ENCODE data around the gene C20orf141.

The C20orf141 gene

DNA sequence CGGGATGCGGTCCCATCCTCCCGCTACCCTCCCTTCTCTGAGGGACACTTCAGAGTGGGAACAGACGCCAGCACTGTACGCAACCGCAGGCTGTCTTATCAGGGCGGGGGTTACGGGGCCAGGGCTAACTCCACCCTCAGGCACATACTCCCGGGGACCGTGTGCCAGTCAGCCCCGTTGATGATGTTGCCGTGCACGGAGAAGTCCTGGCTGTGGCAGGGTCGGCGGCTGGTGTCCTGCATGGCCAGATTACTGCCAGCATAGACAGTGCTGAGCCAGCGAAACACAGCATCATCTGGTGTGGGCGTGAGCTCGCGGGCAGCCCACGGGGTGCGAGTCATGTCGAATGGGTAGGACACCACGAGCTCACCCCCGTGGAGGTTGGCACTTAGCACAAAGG, 19.3 kb upstream of the C20orf141 start:
- Histone ChIP-seq H3K9me2 (replicated peaks; ENCODE audit: low read depth, low read length) (no peaks in the 10 kb centered on the region), H3K4me2 (ENCODE audit: low read depth, low read length, poor library complexity, severe bottlenecking) (no peak overlapping the region), H3K27me3 (ENCODE audit: insufficient read depth, low read length, poor library complexity, severe bottlenecking) (peaks cover 8% of the 10 kb centered on the region), H4K20me1 (ENCODE audit: insufficient read depth, low read length, poor library complexity, severe bottlenecking) (peaks cover 37% of the 10 kb centered on the region), H3K9ac (ENCODE audit: low read depth, low read length, poor library complexity, severe bottlenecking) (no peak overlapping the region), H3K4me3 (ENCODE audit: low read length, poor library complexity, severe bottlenecking) (no peak overlapping the region), H3K79me2 (ENCODE audit: insufficient read depth, low read length) (peaks cover 50% of the 10 kb centered on the region), H3K4me1 (ENCODE audit: insufficient read depth, low read length, poor library complexity, severe bottlenecking) (peaks cover 22% of the 10 kb centered on the region), H3K9me3 (ENCODE audit: insufficient read depth, low read depth, low read length) (no peaks in the 10 kb centered on the region), H2AFZ (ENCODE audit: low read length) (no peak overlapping the region), H3K36me3 (ENCODE audit: insufficient read depth, low read length) (peaks cover 53% of the 10 kb centered on the region; the same call in 1 of the 2 replicates), H3F3A (ENCODE audit: low read depth) (no peaks in the 10 kb centered on the region)
- TF ChIP-seq EZH2phosphoT487 (IDR thresholded peaks at IDR 0.05; ENCODE audit: borderline replicate concordance) = no peak
- TF ChIP-seq, protein P1, sequence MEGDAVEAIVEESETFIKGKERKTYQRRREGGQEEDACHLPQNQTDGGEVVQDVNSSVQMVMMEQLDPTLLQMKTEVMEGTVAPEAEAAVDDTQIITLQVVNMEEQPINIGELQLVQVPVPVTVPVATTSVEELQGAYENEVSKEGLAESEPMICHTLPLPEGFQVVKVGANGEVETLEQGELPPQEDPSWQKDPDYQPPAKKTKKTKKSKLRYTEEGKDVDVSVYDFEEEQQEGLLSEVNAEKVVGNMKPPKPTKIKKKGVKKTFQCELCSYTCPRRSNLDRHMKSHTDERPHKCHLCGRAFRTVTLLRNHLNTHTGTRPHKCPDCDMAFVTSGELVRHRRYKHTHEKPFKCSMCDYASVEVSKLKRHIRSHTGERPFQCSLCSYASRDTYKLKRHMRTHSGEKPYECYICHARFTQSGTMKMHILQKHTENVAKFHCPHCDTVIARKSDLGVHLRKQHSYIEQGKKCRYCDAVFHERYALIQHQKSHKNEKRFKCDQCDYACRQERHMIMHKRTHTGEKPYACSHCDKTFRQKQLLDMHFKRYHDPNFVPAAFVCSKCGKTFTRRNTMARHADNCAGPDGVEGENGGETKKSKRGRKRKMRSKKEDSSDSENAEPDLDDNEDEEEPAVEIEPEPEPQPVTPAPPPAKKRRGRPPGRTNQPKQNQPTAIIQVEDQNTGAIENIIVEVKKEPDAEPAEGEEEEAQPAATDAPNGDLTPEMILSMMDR (conservative IDR thresholded peaks at IDR 0.05; ENCODE audit: low read length) = no peak

DNA sequence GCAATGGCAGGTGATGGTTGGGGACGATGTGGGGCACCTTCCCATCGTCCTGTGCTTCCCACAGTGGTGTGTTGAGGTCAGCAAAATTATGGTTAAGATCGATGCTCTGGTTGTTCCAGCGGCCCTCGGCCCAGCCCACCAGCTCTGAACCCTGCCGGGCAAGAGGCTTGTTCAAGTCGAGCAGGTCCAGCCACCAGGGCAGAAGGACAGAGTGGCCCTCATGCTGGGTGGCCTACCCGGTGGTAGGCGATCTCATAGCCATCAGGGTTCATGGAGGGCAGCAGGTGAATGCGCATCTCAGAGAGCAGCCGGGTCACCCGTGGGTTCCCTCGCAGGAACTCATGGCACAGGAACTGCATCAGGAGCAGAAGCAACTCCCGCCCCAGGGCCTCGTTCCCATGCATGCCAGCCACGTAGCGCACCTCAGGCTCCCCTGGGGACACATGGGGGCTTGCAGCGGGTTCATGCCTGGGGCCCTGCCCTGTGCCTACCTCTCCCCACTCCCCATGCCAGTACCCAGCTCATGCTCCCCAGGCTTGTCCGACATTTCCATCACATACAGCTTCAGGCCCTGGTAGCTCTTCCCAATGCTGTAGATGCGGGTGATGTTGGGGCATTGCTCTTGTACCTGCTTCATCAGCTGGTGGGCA, 18.7 kb upstream of the C20orf141 start:
- H3K4me1 ChIP-seq (ENCODE audit: insufficient read depth, low read length, poor library complexity, severe bottlenecking) = peaks cover 22% of the 10 kb centered on the region
- peaks cover 8% of the 10 kb centered on the region for H3K27me3 ChIP-seq (ENCODE audit: insufficient read depth, low read length, poor library complexity, severe bottlenecking)
- H3K36me3 ChIP-seq (ENCODE audit: insufficient read depth, low read length) = peaks cover 53% of the 10 kb centered on the region; the same call in 1 of the 2 replicates
- no peak for TF ChIP-seq EZH2phosphoT487 (IDR thresholded peaks at IDR 0.05; ENCODE audit: borderline replicate concordance)
- TF ChIP-seq, protein P1 (conservative IDR thresholded peaks at IDR 0.05; ENCODE audit: low read length) = no peak
- H3K9ac ChIP-seq (ENCODE audit: low read depth, low read length, poor library complexity, severe bottlenecking) = no peak overlapping the region
- H4K20me1 ChIP-seq (ENCODE audit: insufficient read depth, low read length, poor library complexity, severe bottlenecking) = peaks cover 37% of the 10 kb centered on the region
- H2AFZ ChIP-seq (ENCODE audit: low read length) = no peak overlapping the region
- H3K9me2 ChIP-seq (replicated peaks; ENCODE audit: low read depth, low read length) = no peaks in the 10 kb centered on the region
- no peak overlapping the region for H3K4me3 ChIP-seq (ENCODE audit: low read length, poor library complexity, severe bottlenecking)
- no peak overlapping the region for H3K4me2 ChIP-seq (ENCODE audit: low read depth, low read length, poor library complexity, severe bottlenecking)
- H3K9me3 ChIP-seq (ENCODE audit: insufficient read depth, low read depth, low read length) = no peaks in the 10 kb centered on the region
- peaks cover 50% of the 10 kb centered on the region for H3K79me2 ChIP-seq (ENCODE audit: insufficient read depth, low read length)
- peaks cover 5% of the 10 kb centered on the region; the same call in 1 of the 2 replicates for H3F3A ChIP-seq (ENCODE audit: low read depth)

DNA sequence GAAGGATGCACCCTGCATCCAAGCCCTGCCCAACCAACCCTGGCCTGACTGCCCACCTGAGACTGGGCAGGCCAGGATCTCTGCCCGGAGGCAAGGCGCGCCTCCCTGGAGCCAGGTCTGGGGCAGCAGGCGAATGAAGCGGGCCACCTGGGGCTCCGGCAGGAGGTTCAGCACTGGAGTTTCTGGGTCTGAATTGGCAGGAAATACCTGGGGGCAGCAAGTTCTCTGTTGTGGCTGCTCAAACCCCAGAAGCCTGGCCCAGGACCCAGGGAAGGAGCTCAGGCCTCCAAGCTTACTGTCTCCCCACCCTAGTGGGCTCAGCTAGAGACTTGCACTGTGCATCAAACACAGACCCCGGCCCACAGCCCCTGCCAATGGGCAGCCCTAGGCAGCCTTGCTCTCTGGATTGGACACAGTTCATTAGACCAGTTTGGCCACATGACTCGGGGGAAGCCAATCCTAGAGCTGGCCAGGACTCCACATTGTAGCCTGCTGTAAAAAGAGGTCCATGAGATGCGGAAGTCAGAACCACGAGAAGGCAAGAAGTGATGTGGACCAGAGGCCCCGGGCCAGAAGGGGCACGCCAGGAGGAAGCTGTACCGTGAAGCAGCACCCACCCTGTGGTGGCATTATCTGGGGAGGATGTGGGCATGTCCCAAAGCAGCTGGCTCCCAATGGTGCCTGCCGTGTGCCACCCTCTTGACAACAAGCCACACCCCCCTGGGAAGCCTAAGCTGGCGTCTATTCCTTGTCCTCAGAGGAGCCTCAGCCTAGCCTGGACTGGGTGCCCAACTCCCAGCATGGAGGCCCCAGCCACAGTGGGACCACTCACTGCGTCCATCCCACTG, 17.4 kb upstream of the C20orf141 start:
- TF ChIP-seq EZH2phosphoT487 (IDR thresholded peaks at IDR 0.05; ENCODE audit: borderline replicate concordance) = no peak
- TF ChIP-seq, protein P1 (conservative IDR thresholded peaks at IDR 0.05; ENCODE audit: low read length) = no peak
- no peaks in the 10 kb centered on the region for H3K9me2 ChIP-seq (replicated peaks; ENCODE audit: low read depth, low read length)
- peaks cover 37% of the 10 kb centered on the region for H4K20me1 ChIP-seq (ENCODE audit: insufficient read depth, low read length, poor library complexity, severe bottlenecking)
- peaks cover 9% of the 10 kb centered on the region; the same call in 1 of the 2 replicates for H3F3A ChIP-seq (ENCODE audit: low read depth)
- H3K4me3 ChIP-seq (ENCODE audit: low read length, poor library complexity, severe bottlenecking) = peak overlapping the region; percentile 77
- peaks cover 8% of the 10 kb centered on the region for H3K27me3 ChIP-seq (ENCODE audit: insufficient read depth, low read length, poor library complexity, severe bottlenecking)
- H3K36me3 ChIP-seq (ENCODE audit: insufficient read depth, low read length) = peaks cover 53% of the 10 kb centered on the region; the same call in 1 of the 2 replicates
- H2AFZ ChIP-seq (ENCODE audit: low read length) = no peak overlapping the region
- peaks cover 32% of the 10 kb centered on the region for H3K4me1 ChIP-seq (ENCODE audit: insufficient read depth, low read length, poor library complexity, severe bottlenecking)
- H3K79me2 ChIP-seq (ENCODE audit: insufficient read depth, low read length) = peaks cover 50% of the 10 kb centered on the region
- H3K9ac ChIP-seq (ENCODE audit: low read depth, low read length, poor library complexity, severe bottlenecking) = peak overlapping the region; percentile 98
- H3K4me2 ChIP-seq (ENCODE audit: low read depth, low read length, poor library complexity, severe bottlenecking) = peak overlapping the region; percentile 85
- H3K9me3 ChIP-seq (ENCODE audit: insufficient read depth, low read depth, low read length) = no peaks in the 10 kb centered on the region
